KOPT-K1 (cell line): Measurements from ENCODE around the gene CD44.

Source experiments
- H3K27ac ChIP-seq: fragments of 200-600 bp; sonication (generic); 2 replicates; pipeline ENCODE4 v1.5.1; 2016; ENCODE audit warnings: antibody characterized with exemption, mild to moderate bottlenecking, low read depth, low read length; ENCODE audit not compliant: poor library complexity, severe bottlenecking
- H3K36me3 ChIP-seq: fragments of 200-600 bp; sonication (generic); 2 replicates; pipeline ENCODE4 v1.5.1; 2017; ENCODE audit warnings: antibody characterized with exemption, mild to moderate bottlenecking, low read length, moderate library complexity; ENCODE audit not compliant: insufficient read depth
- H3K9me3 ChIP-seq: fragments of 200-600 bp; sonication (generic); 2 replicates; pipeline ENCODE4 v1.5.1; 2017; ENCODE audit warnings: antibody characterized with exemption, low read length, mild to moderate bottlenecking; ENCODE audit not compliant: insufficient read depth, poor library complexity, severe bottlenecking

Gene CD44

DNA sequence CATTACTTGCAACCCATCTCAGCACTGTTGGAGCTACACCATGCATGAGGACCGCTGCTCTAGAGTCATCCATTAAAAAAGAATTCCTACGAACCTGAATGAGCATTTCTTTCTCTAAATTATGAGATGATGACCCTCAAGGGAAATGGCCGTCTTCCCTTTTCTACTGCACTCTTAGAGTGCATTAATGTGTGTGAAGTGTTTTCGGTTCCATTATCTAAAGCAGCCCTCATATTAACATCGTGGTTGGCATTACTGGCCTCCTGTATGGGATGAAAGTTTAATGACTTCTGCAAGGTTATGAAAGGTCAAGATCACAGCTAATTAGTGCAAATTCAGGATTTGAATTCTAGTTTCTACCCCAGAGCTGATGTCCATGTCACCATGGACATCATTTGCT is 16.7 kb downstream of the CD44 start:
- H3K9me3 ChIP-seq = no peaks in the 10 kb centered on the region
- H3K27ac ChIP-seq = no peak overlapping the region
- H3K36me3 ChIP-seq = no peaks in the 10 kb centered on the region

DNA sequence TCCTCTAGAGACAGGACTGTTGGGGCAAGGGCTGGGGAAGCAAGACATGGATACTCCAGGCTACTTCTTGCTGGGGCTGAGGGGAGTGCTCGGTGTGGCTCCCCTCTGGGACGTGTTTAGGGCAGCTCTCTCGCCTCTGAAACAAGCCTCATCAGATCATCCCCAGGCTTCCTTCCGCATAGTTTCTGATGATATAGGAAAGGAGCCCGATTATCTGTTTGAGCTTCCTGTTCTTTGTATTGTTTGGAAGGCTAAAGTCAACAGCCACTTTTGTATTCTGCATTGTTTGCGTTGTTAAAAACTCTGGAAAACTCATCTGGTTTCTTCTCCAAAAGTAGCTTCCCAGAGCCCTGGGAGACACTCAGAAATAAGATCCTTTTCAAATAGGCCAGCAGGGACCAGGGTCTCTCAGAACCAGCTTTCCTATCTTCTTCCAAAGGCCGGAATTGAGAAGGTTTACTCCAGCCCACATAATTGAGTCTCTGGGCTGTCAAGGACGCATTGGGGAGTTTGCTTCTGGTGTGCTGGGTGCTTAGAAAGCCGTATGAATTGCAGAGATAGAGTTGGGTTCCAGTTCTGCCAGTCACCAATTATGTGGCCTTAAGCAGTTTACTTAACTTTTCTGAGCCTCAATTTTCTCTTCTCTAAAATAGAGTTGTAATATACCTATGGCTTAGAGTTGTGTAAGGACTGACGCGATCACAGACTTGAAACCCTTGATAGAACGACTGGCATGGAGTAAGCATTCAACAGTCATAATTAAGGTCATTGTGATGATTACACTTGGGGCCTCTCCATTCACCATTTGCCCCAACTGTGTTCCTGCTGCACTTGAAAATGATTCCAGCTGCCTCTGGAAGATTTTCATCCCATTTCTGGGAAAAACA is 19.1 kb downstream of the CD44 start:
- Histone ChIP-seq H3K9me3 (no peaks in the 10 kb centered on the region), H3K27ac (no peak overlapping the region), H3K36me3 (no peaks in the 10 kb centered on the region)

DNA sequence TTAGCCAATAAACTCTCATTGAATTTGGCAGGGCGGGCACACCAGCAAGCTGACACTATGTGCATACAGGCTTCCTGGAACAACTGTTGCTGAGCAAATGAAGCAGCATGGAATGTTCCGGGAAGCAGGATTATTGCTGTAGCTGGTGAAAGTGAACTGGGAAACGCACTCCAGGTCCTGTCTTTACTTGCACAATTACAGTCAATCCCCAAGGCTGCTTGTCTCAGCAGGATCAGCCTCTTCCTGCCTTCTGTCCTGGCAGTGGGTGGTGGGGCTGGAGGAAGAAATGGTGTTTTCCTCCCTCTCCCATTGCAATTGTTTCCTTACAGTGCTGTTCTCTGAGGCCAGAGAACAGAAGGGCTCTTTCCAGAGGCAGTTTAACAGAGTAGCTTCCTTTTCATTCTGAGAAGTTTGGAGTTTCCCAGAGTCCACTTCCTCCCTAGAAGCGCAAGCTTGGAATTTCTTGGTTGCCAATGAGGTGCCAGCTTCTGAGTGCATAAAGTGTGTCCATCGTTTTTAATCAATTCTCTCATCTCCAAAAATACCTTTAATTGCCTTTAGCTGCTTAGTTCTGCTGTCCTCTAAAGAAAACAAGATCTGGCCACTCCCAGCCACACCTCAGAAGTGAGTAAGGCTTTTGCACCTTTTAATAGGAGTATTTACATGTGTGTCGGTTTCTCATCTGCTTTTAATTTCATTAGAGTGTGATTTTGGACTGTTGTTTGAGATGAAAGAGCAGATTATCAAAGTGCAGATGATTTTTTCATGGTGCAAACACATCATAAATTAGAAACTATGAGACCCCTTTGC is 19.9 kb downstream of the CD44 start:
- Histone ChIP-seq H3K36me3 (no peaks in the 10 kb centered on the region), H3K9me3 (no peaks in the 10 kb centered on the region), H3K27ac (no peak overlapping the region)

DNA sequence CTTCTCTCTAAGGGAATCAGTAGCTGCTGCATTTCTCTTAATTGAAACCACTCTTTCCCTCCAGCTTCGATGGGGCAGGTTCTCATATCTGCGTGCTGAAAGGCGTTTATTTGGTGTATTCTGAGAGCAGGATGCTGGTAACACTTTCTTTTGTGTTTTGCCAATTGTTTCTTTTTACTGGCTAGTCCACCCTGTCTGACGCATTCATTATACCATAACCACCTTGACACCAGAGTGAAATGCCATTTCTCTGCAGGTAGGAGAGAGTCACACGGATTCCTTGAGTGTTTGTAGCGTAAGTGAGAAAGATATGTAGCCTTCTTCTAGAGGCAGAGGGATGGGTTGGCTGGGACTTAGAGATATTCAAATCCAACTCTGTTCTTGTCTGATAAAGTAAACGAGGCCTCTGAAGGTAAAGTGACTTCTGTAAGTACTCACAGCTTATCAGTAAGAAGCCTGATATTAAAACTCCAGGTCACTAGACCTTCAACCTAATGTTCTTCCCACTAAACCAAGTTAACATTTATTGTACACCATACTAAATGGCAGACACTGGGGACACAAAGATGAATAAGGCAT is 21.4 kb downstream of the CD44 start:
- Histone ChIP-seq H3K27ac (no peak overlapping the region), H3K36me3 (no peaks in the 10 kb centered on the region), H3K9me3 (no peaks in the 10 kb centered on the region)

GRCh38 chr11:35160902-35161597 is 22.1 kb downstream of the CD44 start:
- Histone ChIP-seq H3K27ac (no peak overlapping the region), H3K9me3 (no peaks in the 10 kb centered on the region), H3K36me3 (no peaks in the 10 kb centered on the region)

DNA sequence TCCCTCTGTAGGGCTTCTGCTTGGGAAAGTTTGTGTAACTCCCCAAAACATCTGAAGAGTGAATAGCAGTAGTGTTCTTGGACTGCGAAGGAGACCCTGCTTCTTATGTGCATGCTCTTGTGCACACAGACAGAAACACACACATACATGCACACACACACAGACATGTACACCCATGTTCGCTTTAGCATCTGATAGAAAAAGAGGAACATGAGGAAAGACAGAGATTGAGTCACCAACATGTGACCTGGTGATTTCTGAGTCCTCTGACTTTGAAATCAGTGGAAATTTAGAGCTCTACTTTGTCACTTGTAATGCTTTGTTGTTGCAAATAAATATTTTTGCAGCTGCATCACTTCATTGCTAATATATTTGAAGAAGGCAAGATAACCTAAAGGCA is 23.8 kb downstream of the CD44 start:
- no peak overlapping the region for H3K27ac ChIP-seq
- H3K9me3 ChIP-seq = no peaks in the 10 kb centered on the region
- no peaks in the 10 kb centered on the region for H3K36me3 ChIP-seq

GRCh38 chr11:35163209-35163608 is 24.2 kb downstream of the CD44 start:
- Histone ChIP-seq H3K36me3 (no peaks in the 10 kb centered on the region), H3K27ac (peak overlapping the region; percentile 98), H3K9me3 (no peaks in the 10 kb centered on the region)

GRCh38 chr11:35163702-35164496 is 24.9 kb downstream of the CD44 start:
- Histone ChIP-seq H3K36me3 (no peaks in the 10 kb centered on the region), H3K9me3 (no peaks in the 10 kb centered on the region), H3K27ac (peak overlapping the region; percentile 98)

GRCh38 chr11:35165030-35165422 is 26.1 kb downstream of the CD44 start:
- no peaks in the 10 kb centered on the region for H3K36me3 ChIP-seq
- peak overlapping the region; percentile 98 for H3K27ac ChIP-seq
- no peaks in the 10 kb centered on the region for H3K9me3 ChIP-seq

DNA sequence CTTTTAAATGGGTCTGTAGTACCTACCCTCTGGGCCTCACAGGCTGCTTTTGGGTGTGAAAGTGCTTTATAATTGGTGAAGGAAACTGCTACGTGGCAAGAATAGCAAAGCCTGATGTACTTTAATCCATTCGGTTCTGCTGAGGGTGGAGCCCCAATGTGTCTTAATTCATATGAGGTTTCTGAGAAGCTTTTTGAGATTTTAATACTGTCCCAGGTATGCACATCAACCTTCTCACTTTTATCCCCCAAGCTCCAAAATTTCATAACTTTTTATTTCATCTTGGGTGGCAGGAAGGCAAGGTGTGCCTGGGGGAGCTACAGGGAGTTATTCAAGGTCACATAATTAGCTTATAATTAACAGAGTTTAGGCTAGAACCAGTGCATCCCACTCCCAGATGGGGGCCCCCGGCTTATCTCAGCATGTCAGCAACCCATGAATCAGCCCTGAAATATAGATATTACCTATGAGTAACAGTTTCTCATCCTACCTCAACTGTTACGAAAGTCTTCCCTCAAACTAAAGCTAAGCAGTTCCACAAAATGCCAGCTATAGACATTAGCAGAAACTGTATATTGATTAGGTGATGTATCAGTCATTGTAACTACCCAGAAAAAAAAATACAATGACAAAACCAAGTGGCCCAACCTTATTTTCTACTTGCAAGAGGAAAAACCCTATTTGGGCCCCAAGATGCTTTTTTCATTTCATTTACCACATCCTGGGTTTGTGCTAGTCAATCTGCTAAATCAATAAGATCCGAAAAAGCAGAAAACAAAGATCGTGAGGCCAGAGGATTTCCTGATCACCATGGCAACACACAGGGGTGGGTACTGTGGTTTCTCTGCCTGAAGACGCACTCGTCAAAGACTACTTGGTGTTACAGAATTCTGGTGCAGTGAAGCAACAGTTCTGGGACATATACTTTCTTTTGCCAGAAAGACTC is 26.7 kb downstream of the CD44 start:
- Histone ChIP-seq H3K9me3 (no peaks in the 10 kb centered on the region), H3K36me3 (no peaks in the 10 kb centered on the region), H3K27ac (peak overlapping the region; percentile 98)

DNA sequence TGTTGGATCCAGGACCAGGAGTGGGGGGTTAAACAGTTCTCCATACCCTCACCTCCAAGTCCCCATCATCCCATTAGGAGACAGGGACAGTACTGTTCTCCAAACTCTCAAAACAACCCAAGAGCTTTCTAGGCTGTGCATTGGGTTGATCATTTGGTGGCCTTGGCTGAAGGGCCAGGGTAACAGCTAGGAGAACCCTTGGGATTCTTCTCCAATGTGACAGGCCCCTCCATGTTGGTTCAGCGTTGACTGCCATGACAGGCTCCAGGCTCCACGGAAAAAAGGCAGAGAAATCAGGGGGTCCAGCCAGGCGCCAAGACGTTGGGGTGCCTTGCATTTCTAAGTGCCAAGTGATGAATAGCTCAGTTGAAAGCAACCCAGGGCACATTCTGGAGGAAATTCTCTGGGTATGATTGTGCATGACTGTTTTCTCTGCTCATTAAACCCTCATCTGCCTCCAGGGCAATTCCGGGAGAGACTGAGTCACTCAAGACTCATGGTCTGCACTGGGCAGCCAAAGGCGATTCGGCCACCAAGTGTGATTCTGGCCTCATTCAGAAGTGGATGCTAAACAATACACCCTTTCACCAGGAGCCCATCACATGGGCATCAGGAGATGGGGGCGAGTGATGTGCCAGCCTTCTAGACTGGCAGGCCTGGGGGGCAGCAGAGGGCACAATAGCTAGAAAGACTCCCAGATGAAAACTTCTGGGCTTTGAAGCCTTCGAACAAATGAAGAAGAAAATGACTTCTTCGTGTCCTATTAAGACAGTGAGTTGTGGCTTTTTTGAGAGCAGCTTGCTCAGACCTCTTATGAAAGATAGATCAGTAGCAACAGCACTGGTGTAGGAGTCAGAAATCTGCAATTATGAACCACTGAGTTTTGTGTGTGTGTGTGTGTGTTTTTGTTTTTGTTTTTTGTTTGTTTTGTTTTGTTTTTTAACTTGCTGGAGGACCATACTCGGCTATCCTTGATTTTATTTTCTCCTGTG is 27.7 kb downstream of the CD44 start:
- H3K36me3 ChIP-seq = no peaks in the 10 kb centered on the region
- peak overlapping the region; percentile 98 for H3K27ac ChIP-seq
- no peaks in the 10 kb centered on the region for H3K9me3 ChIP-seq

GRCh38 chr11:35167426-35167954 is 28.5 kb downstream of the CD44 start:
- Histone ChIP-seq H3K36me3 (no peaks in the 10 kb centered on the region), H3K9me3 (no peaks in the 10 kb centered on the region), H3K27ac (peak overlapping the region; percentile 98)
